ES-I3 (cell line): Measurements from ENCODE around the gene INO80E.

ENCODE experiments used
- H3K36me3 ChIP-seq: 2 replicates; pipeline ENCODE4 v1.6.1; 2013; ENCODE audit warnings: mild to moderate bottlenecking, low read length, control low read depth, moderate library complexity; ENCODE audit not compliant: insufficient read depth
- H3K4me1 ChIP-seq: 2 replicates; pipeline ENCODE4 v1.6.1; 2013; ENCODE audit warnings: mild to moderate bottlenecking, control low read depth, low read length; ENCODE audit not compliant: insufficient read depth
- H3K9ac ChIP-seq: 2 replicates; pipeline ENCODE4 v1.6.1; 2013; ENCODE audit warnings: low read depth, mild to moderate bottlenecking, low read length, moderate library complexity
- H3K9me3 ChIP-seq: 2 replicates; pipeline ENCODE4 v1.6.1; 2013; ENCODE audit warnings: mild to moderate bottlenecking, low read length, moderate library complexity; ENCODE audit not compliant: control insufficient read depth, insufficient read depth

Gene INO80E

GRCh38 chr16:29971304-29971703, 24.7 kb upstream of the INO80E start:
- Histone ChIP-seq H3K4me1 (peaks cover 9% of the 10 kb centered on the region; the same call in 1 of the 2 replicates), H3K36me3 (peaks cover 2% of the 10 kb centered on the region; the same call in 1 of the 2 replicates), H3K9me3 (peaks cover 12% of the 10 kb centered on the region), H3K9ac (no peak overlapping the region)

DNA sequence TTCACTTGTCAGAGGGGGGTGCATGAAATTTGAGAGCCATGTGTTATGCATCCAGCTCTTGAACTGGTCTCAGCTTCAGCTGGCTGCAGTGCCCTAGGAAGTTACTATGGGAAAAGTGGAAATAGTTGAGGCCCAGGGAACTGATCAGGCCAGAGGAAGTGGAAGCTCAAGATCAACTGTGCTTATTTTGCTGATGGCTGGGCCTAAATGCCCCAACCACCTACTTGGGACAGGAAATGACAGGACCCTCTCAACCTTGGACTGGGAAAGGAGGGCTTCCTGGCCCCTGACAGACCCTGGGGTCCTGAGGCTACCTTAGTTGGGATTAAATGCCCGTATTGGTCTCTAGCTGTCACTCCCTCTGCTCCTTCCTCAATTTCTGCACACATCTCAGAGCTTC, 23.5 kb upstream of the INO80E start:
- Histone ChIP-seq H3K4me1 (peaks cover 15% of the 10 kb centered on the region), H3K9ac (no peak overlapping the region), H3K36me3 (peaks cover 2% of the 10 kb centered on the region; the same call in 1 of the 2 replicates), H3K9me3 (peaks cover 12% of the 10 kb centered on the region)

DNA sequence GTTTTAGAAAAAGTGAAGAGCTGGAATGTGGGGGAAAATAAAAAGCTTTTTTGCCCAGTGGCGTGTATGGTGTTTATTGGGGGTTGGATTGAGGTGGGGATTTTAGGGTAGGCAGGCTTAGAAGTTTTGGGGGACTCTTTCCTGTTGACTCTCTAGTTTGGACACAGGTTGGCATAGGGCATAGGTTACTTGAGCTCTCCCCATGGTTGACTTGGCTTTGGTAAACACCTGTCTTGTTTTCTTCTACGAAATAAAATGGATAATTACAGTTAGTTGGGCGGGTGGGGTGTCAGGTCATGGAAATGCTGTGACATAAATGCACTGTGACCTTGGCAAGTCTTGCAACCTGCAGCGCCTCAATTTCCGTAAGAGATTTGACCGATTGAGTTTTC, 23.1 kb upstream of the INO80E start:
- peaks cover 15% of the 10 kb centered on the region for H3K4me1 ChIP-seq
- H3K36me3 ChIP-seq, result peaks cover 2% of the 10 kb centered on the region; the same call in 1 of the 2 replicates
- H3K9me3 ChIP-seq, result peaks cover 12% of the 10 kb centered on the region
- no peak overlapping the region for H3K9ac ChIP-seq

DNA sequence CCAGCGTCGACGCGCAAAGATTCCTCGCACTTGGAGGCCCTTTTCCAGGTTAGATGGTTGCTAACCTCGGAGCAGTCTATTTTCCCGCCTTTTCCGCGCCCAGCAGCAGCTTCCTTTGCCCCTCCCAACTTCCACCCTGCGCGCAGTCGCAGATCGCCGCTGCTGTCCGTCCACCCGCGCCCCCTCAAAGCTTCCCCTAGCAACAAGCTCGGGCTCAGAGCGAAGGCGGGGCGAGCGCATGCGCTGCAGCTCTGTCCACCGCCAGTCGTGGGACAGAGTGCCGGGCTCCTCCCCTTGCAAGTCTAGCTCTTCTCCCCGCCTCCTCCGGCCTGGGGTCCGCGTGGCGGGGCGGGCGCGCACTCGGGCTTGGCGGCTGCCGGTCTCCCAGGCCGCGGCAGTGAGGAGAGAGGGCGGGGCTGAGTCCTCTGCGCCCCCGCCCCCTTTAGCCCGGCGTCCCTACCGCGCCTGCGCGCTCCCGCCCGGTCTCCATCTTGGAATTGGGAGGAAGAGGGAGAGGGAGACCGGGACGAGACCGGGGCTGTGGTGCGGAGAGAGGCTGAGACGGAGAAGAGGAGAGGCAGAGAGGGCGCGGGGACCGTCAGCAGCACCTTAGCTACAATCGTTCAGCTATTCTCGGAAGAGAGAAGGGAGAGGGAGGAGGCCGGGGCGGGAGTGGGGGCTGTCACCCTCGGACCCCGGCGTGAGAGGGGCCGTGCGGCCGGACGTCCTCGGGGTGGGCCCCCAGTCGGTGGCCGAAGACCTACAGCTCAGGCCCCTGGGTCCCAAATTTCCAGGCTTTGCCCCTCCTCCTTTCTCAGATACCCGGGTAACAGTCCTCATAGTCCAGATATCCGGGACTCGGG, 22.4 kb upstream of the INO80E start, which contains the start of gene TAOK2:
Gene TAOK2 (plus strand): TSS at position 485 of the 863 bp plus-strand sequence. CDS start 3,905 bp downstream, outside the sequence.
- H3K36me3 ChIP-seq, result peaks cover 2% of the 10 kb centered on the region; the same call in 1 of the 2 replicates
- H3K9me3 ChIP-seq, result peaks cover 12% of the 10 kb centered on the region
- H3K4me1 ChIP-seq, result peaks cover 15% of the 10 kb centered on the region
- peak within 1 kb of the TSS; percentile 88 for H3K9ac ChIP-seq

GRCh38 chr16:29974291-29975133, 21.5 kb upstream of the INO80E start:
- H3K9ac ChIP-seq, result peak overlapping the region; percentile 88
- H3K36me3 ChIP-seq, result peaks cover 2% of the 10 kb centered on the region
- H3K9me3 ChIP-seq, result peaks cover 12% of the 10 kb centered on the region
- peaks cover 15% of the 10 kb centered on the region for H3K4me1 ChIP-seq

DNA sequence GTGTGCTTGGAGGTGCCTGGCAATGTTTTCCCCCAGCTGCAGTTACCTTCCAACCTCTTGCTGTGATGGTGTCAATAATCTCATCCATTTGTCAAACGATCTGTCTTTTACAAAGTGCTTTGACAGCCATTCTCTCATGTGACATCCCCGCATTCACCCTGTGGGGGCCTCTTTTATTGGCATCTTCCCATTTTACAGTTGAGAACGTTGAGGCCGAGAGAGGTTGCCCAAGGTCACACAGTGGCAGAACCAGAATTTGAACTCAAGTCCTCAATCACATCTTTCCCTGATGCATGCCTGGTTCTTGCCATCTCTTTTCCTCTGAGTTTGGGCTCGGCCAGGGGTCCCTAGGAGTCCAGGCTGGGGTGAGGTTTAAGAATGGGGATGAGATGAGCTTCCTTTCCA, 20.9 kb upstream of the INO80E start:
- Histone ChIP-seq H3K9me3 (peaks cover 12% of the 10 kb centered on the region), H3K9ac (peak overlapping the region; percentile 88; the same call in 1 of the 2 replicates), H3K36me3 (peaks cover 2% of the 10 kb centered on the region), H3K4me1 (peaks cover 15% of the 10 kb centered on the region)

GRCh38 chr16:29975811-29976511, 20.1 kb upstream of the INO80E start:
- peaks cover 15% of the 10 kb centered on the region for H3K4me1 ChIP-seq
- no peak overlapping the region; the same call in 1 of the 2 replicates for H3K9ac ChIP-seq
- peaks cover 12% of the 10 kb centered on the region for H3K9me3 ChIP-seq
- H3K36me3 ChIP-seq, result peaks cover 2% of the 10 kb centered on the region

- Histone ChIP-seq H3K4me1 (peaks cover 15% of the 10 kb centered on the region), H3K9me3 (peaks cover 10% of the 10 kb centered on the region), H3K9ac (no peak overlapping the region), H3K36me3 (peaks cover 9% of the 10 kb centered on the region)
Measured at GRCh38 chr16:29977063-29977825, 18.8 kb upstream of the INO80E start.

DNA sequence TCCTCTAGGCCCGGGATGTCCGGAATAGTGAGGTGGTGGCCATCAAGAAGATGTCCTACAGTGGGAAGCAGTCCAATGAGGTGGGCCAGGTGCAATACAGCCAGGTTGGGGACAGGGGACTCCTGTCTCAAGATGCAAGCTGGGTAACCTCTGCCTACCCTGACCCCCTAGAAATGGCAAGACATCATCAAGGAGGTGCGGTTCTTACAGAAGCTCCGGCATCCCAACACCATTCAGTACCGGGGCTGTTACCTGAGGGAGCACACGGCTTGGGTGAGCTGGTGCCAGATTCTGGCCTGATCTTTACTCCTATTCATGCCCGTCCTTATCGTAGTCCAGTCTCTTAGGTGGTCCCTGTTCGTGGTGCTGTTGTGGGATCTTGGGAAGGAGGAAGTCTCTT, 18.0 kb upstream of the INO80E start:
- no peak overlapping the region for H3K9ac ChIP-seq
- peaks cover 7% of the 10 kb centered on the region for H3K36me3 ChIP-seq
- peaks cover 2% of the 10 kb centered on the region for H3K9me3 ChIP-seq
- H3K4me1 ChIP-seq, result peaks cover 15% of the 10 kb centered on the region

DNA sequence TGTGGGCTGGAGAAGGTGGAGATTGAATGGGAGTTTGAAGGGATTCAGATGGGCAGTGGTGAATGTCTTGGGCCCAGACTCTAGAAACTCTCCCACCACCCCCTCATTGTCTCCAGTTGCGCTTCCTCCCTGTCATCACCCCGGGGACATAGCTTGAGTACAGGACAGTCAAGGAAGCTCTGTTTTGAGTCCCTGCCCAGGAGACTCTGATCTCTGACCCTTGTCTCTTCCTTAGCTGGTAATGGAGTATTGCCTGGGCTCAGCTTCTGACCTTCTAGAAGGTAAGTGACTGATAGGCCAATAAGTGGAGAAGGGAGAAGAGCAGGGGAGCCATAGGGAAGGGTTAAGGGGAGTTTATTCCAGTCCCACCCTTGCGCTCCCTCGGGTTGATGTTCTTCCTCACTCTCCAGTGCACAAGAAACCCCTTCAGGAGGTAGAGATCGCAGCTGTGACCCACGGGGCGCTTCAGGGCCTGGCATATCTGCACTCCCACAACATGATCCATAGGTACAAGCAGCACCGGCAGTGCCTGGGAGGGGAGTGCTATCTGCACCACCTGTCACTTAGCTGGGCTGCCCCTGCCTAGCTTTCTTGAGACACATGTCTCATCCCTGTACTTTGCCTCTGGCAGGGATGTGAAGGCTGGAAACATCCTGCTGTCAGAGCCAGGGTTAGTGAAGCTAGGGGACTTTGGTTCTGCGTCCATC, 17.3 kb upstream of the INO80E start:
- peaks cover 7% of the 10 kb centered on the region for H3K36me3 ChIP-seq
- peaks cover 15% of the 10 kb centered on the region for H3K4me1 ChIP-seq
- H3K9ac ChIP-seq, result no peak overlapping the region
- no peaks in the 10 kb centered on the region for H3K9me3 ChIP-seq

DNA sequence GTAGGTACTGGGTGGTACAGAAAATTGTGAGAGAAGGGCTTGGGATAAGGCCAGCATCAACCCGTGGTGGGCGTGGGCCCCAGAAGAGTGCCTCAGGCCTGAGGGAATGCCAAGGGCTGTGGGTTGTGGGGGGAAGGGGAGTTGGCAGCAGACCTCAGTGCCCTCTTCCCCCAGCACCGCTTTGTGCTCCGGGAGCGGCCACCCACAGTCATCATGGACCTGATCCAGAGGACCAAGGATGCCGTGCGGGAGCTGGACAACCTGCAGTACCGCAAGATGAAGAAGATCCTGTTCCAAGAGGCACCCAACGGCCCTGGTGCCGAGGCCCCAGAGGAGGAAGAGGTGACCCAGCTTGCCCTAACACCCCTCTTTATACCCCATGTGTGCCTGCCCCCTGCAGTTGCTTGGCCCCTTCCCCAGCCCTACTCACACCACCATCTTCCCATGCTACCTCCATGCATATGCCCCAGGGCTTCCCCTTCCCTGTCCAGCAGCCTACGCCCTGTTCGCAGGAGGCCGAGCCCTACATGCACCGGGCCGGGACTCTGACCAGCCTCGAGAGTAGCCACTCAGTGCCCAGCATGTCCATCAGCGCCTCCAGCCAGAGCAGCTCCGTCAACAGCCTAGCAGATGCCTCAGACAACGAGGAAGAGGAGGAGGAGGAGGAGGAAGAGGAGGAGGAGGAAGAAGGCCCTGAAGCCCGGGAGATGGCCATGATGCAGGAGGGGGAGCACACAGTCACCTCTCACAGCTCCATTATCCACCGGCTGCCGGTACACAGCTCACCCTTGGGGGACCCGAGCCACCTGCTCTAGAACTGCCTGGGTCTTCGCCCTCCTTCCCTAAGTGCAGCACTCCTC, 13.3 kb upstream of the INO80E start:
- H3K36me3 ChIP-seq, result peaks cover 7% of the 10 kb centered on the region
- no peaks in the 10 kb centered on the region for H3K4me1 ChIP-seq
- H3K9me3 ChIP-seq, result no peaks in the 10 kb centered on the region
- H3K9ac ChIP-seq, result no peak overlapping the region

GRCh38 chr16:29983420-29984136, 12.5 kb upstream of the INO80E start:
- Histone ChIP-seq H3K9ac (no peak overlapping the region), H3K4me1 (no peaks in the 10 kb centered on the region), H3K9me3 (no peaks in the 10 kb centered on the region), H3K36me3 (peaks cover 7% of the 10 kb centered on the region)
